Measurements from ENCODE around the gene SLC24A4. TPM values are rescaled to one million over a fixed set of nuclear protein-coding genes. Genes with fewer than 3 reads are reported as not detected.

SLC24A4 gene
- total RNA-seq, 2 donors from 2014 or later, result 0.11 to 0.17 TPM

DNA sequence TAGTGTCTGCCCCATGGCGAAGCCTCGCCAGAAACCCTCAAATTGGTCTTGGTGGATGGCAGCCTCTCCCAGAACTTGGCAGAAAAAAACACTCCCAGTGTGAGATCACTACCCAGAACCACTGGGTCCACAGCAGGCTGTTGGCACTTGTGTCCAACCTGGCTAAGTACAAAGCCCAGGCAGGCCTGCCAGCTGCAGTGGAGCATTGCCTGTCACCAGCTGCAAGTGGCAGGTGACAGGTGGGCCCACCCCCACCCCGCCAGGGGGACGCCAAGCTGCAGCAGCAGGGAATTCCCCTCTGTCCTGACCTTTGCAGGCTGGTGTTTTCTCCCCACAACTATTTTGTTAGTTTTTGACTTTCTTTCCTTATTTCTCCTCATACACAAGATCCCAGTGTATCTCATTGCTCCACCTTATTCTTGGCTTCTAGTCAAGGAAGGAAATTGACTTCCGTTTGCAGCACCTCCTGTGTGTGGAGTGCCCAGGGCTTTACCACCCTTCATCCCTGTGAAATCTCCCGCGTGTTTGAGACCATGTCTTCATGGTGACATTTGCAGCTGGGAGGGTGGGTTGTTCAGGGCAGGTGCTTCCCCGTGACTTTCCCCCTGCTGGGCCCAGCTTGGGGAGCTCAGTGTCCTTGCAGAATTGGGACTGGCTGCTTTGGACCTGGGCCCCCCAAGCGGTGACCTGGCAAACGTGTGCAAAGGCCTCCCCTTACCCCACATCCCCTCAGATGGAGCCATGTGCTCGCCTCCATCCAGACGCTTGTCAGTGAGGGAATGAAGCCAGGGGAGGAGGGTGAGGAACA is 116.8 kb downstream of the SLC24A4 start:
- no peak for TF ChIP-seq CTCF (IDR thresholded peaks at IDR 0.05)
- no peaks in the 10 kb centered on the region for H3K4me1 ChIP-seq
- H3K9me3 ChIP-seq, result no peaks in the 10 kb centered on the region
- no peaks in the 10 kb centered on the region for H3K27me3 ChIP-seq
- no peak overlapping the region for H3K27ac ChIP-seq
- H3K36me3 ChIP-seq, result no peaks in the 10 kb centered on the region
- no peak for DNase-seq
- no peak overlapping the region for H3K9ac ChIP-seq (ENCODE audit: low read depth in 2 of 2, low read length in 2 of 2)
- no peak overlapping the region for H3K4me3 ChIP-seq
- intact Hi-C loops (cut with DNase I), result no loop called here

DNA sequence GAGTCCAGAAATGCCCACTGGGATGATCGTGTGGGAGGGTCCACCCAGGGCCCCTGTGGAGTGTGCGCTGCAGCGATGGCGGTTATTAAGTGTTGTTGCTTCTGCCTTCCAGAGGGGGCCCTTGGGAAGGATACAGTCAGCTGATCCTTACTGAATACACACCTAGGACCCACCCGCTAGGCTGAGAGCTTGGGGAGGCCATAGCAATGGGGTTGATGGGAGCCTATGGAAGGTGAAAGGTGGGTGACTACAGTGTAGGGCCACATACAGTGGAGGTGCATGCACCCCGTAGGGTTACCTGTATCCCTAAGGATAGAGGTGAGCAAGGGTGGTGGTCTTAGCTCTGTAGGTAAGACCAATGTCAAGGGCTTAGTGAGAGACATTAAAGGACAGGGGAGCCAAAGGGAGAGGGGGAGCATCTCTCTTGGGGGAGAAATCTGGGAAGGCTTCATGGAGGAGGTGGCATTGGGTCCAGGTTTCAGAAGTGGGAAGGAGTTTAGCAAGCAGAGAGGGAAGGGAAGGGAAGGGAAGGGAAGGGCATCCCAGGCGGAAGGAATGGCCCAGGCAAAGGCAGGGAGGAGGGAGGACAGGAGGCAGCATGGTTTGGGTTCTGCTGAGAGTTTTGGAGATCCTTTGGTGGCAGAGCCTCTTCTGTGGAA is 117.5 kb downstream of the SLC24A4 start:
- TF ChIP-seq CTCF (IDR thresholded peaks at IDR 0.05), result no peak
- Histone ChIP-seq H3K27ac (no peak overlapping the region), H3K36me3 (no peaks in the 10 kb centered on the region), H3K4me3 (no peak overlapping the region), H3K27me3 (no peaks in the 10 kb centered on the region), H3K9ac (ENCODE audit: low read depth in 2 of 2, low read length in 2 of 2) (no peak overlapping the region), H3K9me3 (no peaks in the 10 kb centered on the region), H3K4me1 (no peaks in the 10 kb centered on the region)
- DNase-seq, result no peak
- intact Hi-C loops (cut with DNase I), result no loop called here

GRCh38 chr14:92441751-92442504 is 119.0 kb downstream of the SLC24A4 start:
- no peak for DNase-seq
- Histone ChIP-seq H3K27me3 (no peaks in the 10 kb centered on the region), H3K4me1 (no peaks in the 10 kb centered on the region), H3K4me3 (no peak overlapping the region), H3K27ac (no peak overlapping the region), H3K36me3 (no peaks in the 10 kb centered on the region), H3K9ac (ENCODE audit: low read depth in 2 of 2, low read length in 2 of 2) (no peak overlapping the region), H3K9me3 (no peaks in the 10 kb centered on the region)
- intact Hi-C loops (cut with DNase I), result no loop called here
- no peak for TF ChIP-seq CTCF (IDR thresholded peaks at IDR 0.05)

- intact Hi-C loops (cut with DNase I), result no loop called here
- no peak overlapping the region for H3K9ac ChIP-seq (ENCODE audit: low read depth in 2 of 2, low read length in 2 of 2)
- no peak overlapping the region for H3K27ac ChIP-seq
- no peak for TF ChIP-seq CTCF (IDR thresholded peaks at IDR 0.05)
- H3K4me3 ChIP-seq, result no peak overlapping the region
- no peaks in the 10 kb centered on the region for H3K9me3 ChIP-seq
- DNase-seq, result no peak
- H3K4me1 ChIP-seq, result no peaks in the 10 kb centered on the region
- no peaks in the 10 kb centered on the region for H3K27me3 ChIP-seq
- H3K36me3 ChIP-seq, result no peaks in the 10 kb centered on the region
Observed at GRCh38 chr14:92443167-92443566, 120.2 kb downstream of the SLC24A4 start.

DNA sequence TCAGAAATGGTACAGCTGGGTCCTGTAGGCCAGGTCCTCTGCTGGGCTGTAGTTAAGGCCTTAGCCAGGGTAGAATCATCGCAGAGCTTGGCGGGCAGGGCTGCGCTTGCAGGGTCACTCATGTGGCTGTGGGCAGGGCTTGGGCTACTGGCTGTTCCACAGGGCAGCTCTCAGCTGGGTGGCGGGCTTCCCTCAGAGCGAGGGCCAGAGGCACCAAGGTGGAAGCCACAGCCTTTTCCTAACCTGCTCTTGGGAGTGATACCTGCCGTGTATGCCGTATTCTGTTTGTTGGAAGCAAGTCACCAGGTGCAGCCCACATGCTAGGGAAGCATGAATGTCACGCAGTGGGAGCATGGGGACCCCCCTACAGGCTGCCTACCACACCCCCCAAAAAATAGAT is 120.8 kb downstream of the SLC24A4 start:
- TF ChIP-seq CTCF (IDR thresholded peaks at IDR 0.05), result no peak
- H3K4me1 ChIP-seq, result no peaks in the 10 kb centered on the region
- no peak for DNase-seq
- H3K4me3 ChIP-seq, result no peak overlapping the region
- no peak overlapping the region for H3K9ac ChIP-seq (ENCODE audit: low read depth in 2 of 2, low read length in 2 of 2)
- H3K27me3 ChIP-seq, result no peaks in the 10 kb centered on the region
- no peak overlapping the region for H3K27ac ChIP-seq
- intact Hi-C loops (cut with DNase I), result no loop called here
- H3K36me3 ChIP-seq, result no peaks in the 10 kb centered on the region
- no peaks in the 10 kb centered on the region for H3K9me3 ChIP-seq

All from colonic mucosa (tissue), 4 donors.